Measurements from ENCODE around the gene GPR84. TPM values are rescaled to one million over a fixed set of nuclear protein-coding genes. Genes with fewer than 3 reads are reported as not detected.

GPR84 gene
- polyA plus RNA-seq, 1 of the 3 experiments (the other 2 are of a cell fraction) = 0.03 TPM

- WGBS (ENCODE audit: low lambda C conversion rate) = 97% methylated on average over 5 of the region's 5 CpGs
- H3K4me1 ChIP-seq (ENCODE audit: control insufficient read depth in 1 of 2, insufficient read depth in 2 of 2, low read depth in 1 of 2, low read length in 1 of 2) = peaks cover 0 to 41% of the 10 kb centered on the region in 2 experiments; a peak in 1 of 4 replicates
- H4K20me1 ChIP-seq (ENCODE audit: insufficient read depth) = no peaks in the 10 kb centered on the region
- peaks cover 0 to 4% of the 10 kb centered on the region in 2 experiments for H3K36me3 ChIP-seq (replicated peaks in 1 of 2; ENCODE audit: control insufficient read depth in 1 of 2, insufficient read depth in 2 of 2, low read length in 1 of 2)
- no peak overlapping the region for H2AFZ ChIP-seq (ENCODE audit: low read depth)
- DNase-seq = no peak
- ChIA-PET POLR2A (no interaction called here), CTCF (interaction anchor here (0.6 to 3.9 kb wide), 4 partner anchors 9 to 57 kb away, joined by 3 to 23 read pairs (median 4); no protein-coding TSS in a partner anchor)
- peaks cover 6% of the 10 kb centered on the region for H3F3A ChIP-seq (replicated peaks; ENCODE audit: insufficient read depth)
- no peaks in the 10 kb centered on the region for H3K79me2 ChIP-seq (ENCODE audit: insufficient read depth)
- no peaks in the 10 kb centered on the region for H3K9me2 ChIP-seq
- no peaks in the 10 kb centered on the region for H3K27me3 ChIP-seq (ENCODE audit: insufficient read depth)
- no peak overlapping the region for H3K9ac ChIP-seq
- TF ChIP-seq IRF3 (IDR thresholded peaks at IDR 0.05; ENCODE audit: low read depth, low read length) = no peak
- TF ChIP-seq CTCF (IDR thresholded peaks at IDR 0.05) = no peak
- TF ChIP-seq JUND (IDR thresholded peaks at IDR 0.05) = no peak
- no peak for TF ChIP-seq EP300 (IDR thresholded peaks at IDR 0.05; ENCODE audit: borderline replicate concordance in 1 of 2, low read depth in 1 of 2, low read length in 1 of 2)
- TF ChIP-seq GABPA (IDR thresholded peaks at IDR 0.05; ENCODE audit: low read depth) = no peak
- no peak for TF ChIP-seq FOSL2 (IDR thresholded peaks at IDR 0.05; ENCODE audit: borderline replicate concordance, low read depth)
- TF ChIP-seq REST (IDR thresholded peaks at IDR 0.05; ENCODE audit: low read depth, low read length) = no peak
- no peak for TF ChIP-seq NFIC (IDR thresholded peaks at IDR 0.05; ENCODE audit: borderline replicate concordance)
- TF ChIP-seq EZH2phosphoT487 (IDR thresholded peaks at IDR 0.05; ENCODE audit: borderline replicate concordance, low read depth) = no peak
- TF ChIP-seq MXI1 (IDR thresholded peaks at IDR 0.05; ENCODE audit: low read depth, low read length) = no peak
- TF ChIP-seq GATA2 (CRISPR knock-in tag; IDR thresholded peaks at IDR 0.05) = no peak
- no peak for TF ChIP-seq FOXJ3 (CRISPR knock-in tag; IDR thresholded peaks at IDR 0.05)
- TF ChIP-seq PBX3 (IDR thresholded peaks at IDR 0.05) = no peak
- no peak overlapping the region for H3K4me2 ChIP-seq
- no peak overlapping the region for H3K27ac ChIP-seq (ENCODE audit: low read depth in 2 of 2, low read length in 1 of 2)
- no peak overlapping the region for H3K4me3 ChIP-seq (ENCODE audit: low read depth in 2 of 2, low read length in 1 of 2)
- H3K9me3 ChIP-seq = no peaks in the 10 kb centered on the region
Observed at GRCh38 chr12:54389607-54390175, 25.4 kb upstream of the GPR84 start.
